ENCODE results near the gene TCF15. TPM values are rescaled to one million over a fixed set of nuclear protein-coding genes. Genes with fewer than 3 reads are reported as not detected.

TCF15 gene
- total and polyA plus RNA-seq, 2 experiments from 2014 or later = 3.8 to 4.0 TPM

DNA sequence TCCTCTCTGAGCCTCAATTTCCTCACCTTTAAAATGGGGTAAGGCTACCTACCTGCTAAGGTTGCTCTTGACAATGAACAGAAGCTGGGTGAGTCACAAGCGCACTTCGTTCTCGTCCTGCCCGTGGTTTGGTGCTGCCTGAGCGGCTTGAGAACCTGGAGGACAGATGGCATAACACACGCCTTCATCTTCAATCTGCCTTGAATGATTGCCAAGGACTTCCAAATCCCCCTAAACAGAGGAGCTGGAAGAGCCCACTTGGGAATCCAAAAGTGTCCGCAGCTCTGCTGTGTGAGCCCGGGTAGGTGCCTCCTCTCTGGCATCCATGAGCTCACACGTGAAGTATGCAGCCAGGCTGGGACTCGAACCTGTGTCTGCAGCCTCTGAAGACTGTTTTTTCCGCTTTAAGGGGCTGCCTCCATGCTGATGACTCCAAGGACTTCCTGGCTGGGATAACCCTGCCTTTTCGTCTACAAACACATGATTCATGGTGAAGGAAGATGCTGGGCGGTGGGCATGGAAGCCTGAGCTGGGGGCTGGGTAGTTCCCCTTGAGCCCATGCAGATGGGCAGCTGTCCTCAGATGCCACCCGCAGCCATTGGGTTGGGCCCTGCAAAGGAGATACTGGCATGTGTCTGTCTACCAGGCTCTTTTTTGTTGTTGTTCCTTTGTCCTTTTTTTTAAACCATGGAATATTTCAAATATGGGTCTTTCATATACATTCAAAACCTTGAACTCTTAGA lies 41.3 kb downstream of the TCF15 start:
- no peak overlapping the region for H3K27ac ChIP-seq (ENCODE audit: low read depth)

DNA sequence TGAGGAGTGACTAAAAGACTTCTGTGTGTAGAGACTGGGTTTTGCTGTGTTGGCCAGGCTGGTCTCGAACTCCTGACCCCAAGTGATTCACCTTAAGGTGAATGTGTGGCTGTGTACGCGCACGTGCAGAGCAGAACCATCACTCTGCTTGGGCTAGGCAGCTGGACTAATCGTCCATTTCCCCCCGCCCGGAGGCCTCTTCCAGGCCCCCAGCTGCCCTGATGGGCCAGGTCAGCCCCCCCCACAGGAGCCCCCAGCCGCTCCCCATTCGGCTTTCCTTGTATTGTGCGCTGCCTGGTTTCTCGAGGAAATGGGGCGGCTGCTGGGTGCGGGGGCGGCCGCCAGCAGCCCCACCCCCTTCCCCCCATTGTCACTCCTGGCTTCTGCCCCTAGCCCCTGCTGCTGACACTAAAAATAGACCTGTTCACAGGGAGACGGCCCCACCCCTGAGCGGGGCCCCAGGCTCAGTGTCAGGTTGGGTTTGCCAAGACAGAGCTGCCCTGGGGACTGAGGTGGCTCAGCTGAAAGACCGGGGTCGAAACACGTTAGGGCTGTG lies 41.9 kb downstream of the TCF15 start:
- H3K4me3 Mint-ChIP-seq = no peak overlapping the region
- H3K27me3 Mint-ChIP-seq (ENCODE audit: insufficient read depth, low read depth, poor library complexity) = peaks cover 10% of the 10 kb centered on the region
- H3K36me3 Mint-ChIP-seq (ENCODE audit: low read depth) = no peaks in the 10 kb centered on the region
- Histone ChIP-seq H3K4me3 (no peak overlapping the region), H3K4me1 (ENCODE audit: insufficient read depth) (peaks cover 6% of the 10 kb centered on the region), H2AFZ (peak overlapping the region; percentile 72; the same call in 1 of the 2 replicates), H4K20me1 (replicated peaks; ENCODE audit: insufficient read depth) (no peaks in the 10 kb centered on the region), H3K9me2 (ENCODE audit: insufficient read depth) (no peaks in the 10 kb centered on the region), H3K27me3 (ENCODE audit: insufficient read depth) (no peaks in the 10 kb centered on the region), H3K36me3 (ENCODE audit: insufficient read depth) (no peaks in the 10 kb centered on the region), H3K79me2 (replicated peaks; ENCODE audit: insufficient read depth) (no peaks in the 10 kb centered on the region), H3F3A (replicated peaks; ENCODE audit: low read depth) (no peaks in the 10 kb centered on the region), H3K4me2 (peak overlapping the region; percentile 48; the same call in 1 of the 2 replicates), H3K27ac (ENCODE audit: low read depth) (no peak overlapping the region)
- TF ChIP-seq JUNB (IDR thresholded peaks at IDR 0.05; ENCODE audit: unreplicated experiment) (no peak), EZH2 (IDR thresholded peaks at IDR 0.05; ENCODE audit: low read depth, unreplicated experiment) (no peak)
- TF ChIP-seq, protein P1, sequence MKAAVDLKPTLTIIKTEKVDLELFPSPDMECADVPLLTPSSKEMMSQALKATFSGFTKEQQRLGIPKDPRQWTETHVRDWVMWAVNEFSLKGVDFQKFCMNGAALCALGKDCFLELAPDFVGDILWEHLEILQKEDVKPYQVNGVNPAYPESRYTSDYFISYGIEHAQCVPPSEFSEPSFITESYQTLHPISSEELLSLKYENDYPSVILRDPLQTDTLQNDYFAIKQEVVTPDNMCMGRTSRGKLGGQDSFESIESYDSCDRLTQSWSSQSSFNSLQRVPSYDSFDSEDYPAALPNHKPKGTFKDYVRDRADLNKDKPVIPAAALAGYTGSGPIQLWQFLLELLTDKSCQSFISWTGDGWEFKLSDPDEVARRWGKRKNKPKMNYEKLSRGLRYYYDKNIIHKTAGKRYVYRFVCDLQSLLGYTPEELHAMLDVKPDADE (IDR thresholded peaks at IDR 0.05) = no peak
- no peak overlapping the region for H3K27ac Mint-ChIP-seq
- H3K9me3 Mint-ChIP-seq = no peaks in the 10 kb centered on the region; the same call in 2 of the 3 replicates
- peaks cover 23% of the 10 kb centered on the region for H3K4me1 Mint-ChIP-seq
- peak; percentile 48 for ATAC-seq
- DNase-seq (ENCODE audit: low spot score) = no peak

More for the DNA sequence above, 41.3 kb downstream of the TCF15 start:
- no peaks in the 10 kb centered on the region for H3K27me3 ChIP-seq (ENCODE audit: insufficient read depth)
- H3K4me1 ChIP-seq (ENCODE audit: insufficient read depth) = peaks cover 10% of the 10 kb centered on the region
- TF ChIP-seq, protein P2, sequence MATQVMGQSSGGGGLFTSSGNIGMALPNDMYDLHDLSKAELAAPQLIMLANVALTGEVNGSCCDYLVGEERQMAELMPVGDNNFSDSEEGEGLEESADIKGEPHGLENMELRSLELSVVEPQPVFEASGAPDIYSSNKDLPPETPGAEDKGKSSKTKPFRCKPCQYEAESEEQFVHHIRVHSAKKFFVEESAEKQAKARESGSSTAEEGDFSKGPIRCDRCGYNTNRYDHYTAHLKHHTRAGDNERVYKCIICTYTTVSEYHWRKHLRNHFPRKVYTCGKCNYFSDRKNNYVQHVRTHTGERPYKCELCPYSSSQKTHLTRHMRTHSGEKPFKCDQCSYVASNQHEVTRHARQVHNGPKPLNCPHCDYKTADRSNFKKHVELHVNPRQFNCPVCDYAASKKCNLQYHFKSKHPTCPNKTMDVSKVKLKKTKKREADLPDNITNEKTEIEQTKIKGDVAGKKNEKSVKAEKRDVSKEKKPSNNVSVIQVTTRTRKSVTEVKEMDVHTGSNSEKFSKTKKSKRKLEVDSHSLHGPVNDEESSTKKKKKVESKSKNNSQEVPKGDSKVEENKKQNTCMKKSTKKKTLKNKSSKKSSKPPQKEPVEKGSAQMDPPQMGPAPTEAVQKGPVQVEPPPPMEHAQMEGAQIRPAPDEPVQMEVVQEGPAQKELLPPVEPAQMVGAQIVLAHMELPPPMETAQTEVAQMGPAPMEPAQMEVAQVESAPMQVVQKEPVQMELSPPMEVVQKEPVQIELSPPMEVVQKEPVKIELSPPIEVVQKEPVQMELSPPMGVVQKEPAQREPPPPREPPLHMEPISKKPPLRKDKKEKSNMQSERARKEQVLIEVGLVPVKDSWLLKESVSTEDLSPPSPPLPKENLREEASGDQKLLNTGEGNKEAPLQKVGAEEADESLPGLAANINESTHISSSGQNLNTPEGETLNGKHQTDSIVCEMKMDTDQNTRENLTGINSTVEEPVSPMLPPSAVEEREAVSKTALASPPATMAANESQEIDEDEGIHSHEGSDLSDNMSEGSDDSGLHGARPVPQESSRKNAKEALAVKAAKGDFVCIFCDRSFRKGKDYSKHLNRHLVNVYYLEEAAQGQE (IDR thresholded peaks at IDR 0.05; ENCODE audit: unreplicated experiment) = no peak
- no peak for TF ChIP-seq NANOG (IDR thresholded peaks at IDR 0.05; ENCODE audit: borderline replicate concordance)
- no peaks in the 10 kb centered on the region for H3K36me3 ChIP-seq (ENCODE audit: insufficient read depth)
- H3K9me2 ChIP-seq (ENCODE audit: insufficient read depth) = no peaks in the 10 kb centered on the region
- ATAC-seq = no peak
- Mint-ChIP-seq H3K4me3 (no peak overlapping the region; the same call in 2 of the 3 replicates), H3K36me3 (ENCODE audit: low read depth) (no peaks in the 10 kb centered on the region), H3K27ac (no peak overlapping the region), H3K4me1 (peaks cover 29% of the 10 kb centered on the region), H3K9me3 (no peaks in the 10 kb centered on the region; the same call in 2 of the 3 replicates), H3K27me3 (ENCODE audit: insufficient read depth, low read depth, poor library complexity) (peaks cover 10% of the 10 kb centered on the region)
- peak overlapping the region; percentile 72; the same call in 1 of the 2 replicates for H2AFZ ChIP-seq
- DNase-seq (ENCODE audit: low spot score) = peak; percentile 33
- H3F3A ChIP-seq (replicated peaks; ENCODE audit: low read depth) = 0 out of 2 replicates have a peak, but pooled peaks cover 2% of the 10 kb centered on the region
- H4K20me1 ChIP-seq (replicated peaks; ENCODE audit: insufficient read depth) = no peaks in the 10 kb centered on the region
- no peak overlapping the region for H3K4me3 ChIP-seq
- H3K79me2 ChIP-seq (replicated peaks; ENCODE audit: insufficient read depth) = no peaks in the 10 kb centered on the region
- peak overlapping the region; percentile 48; the same call in 1 of the 2 replicates for H3K4me2 ChIP-seq

Data from GM23338 (cell line).